HPDE6-E6E7 (cell line): ENCODE results near the gene EZH2.

Experiments
- DNase-seq: peaks from one replicate; pipeline ENCODE4 v3.0.0; 2011; ENCODE audit warnings: missing footprints; ENCODE audit errors: extremely low spot score

Gene EZH2

DNA sequence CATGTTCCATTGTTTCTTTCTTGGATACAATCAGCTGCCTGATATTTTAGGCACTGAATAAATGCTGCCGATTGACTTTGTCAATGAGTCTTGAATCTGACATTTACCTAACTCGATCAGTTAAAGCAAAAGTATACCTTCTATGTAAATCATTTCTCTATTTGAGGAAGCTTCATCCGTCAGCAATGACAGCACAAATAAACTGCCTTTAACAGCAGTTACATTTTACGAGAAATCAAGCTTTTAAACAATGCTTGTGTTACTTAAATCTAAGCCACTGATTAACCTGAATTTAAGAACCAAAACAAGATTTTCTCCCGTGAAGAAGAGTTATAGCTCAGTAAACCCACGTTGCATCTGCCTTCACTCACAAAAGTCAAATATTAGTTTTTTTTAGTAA, 114.1 kb downstream of the EZH2 start:
- DNase-seq = no peak

DNA sequence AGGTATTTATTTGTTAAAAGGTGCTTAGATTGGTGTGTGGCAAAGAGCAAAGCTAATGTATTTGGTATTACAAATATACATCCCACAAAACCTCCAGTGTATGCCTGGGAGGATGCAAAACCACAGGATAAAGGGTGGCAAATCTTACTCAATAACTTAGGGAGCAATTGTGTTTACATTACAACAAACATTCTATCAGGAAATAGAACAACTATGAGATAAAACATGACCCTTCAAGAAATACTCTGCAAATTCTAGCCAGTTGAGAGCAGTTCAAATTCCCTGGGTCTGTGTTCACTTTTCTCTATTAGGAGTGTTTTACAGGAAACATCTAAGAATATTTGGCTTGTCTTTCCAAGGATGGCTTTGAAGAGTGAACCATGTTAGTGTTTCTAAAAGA, 120.5 kb downstream of the EZH2 start:
- DNase-seq = no peak

DNA sequence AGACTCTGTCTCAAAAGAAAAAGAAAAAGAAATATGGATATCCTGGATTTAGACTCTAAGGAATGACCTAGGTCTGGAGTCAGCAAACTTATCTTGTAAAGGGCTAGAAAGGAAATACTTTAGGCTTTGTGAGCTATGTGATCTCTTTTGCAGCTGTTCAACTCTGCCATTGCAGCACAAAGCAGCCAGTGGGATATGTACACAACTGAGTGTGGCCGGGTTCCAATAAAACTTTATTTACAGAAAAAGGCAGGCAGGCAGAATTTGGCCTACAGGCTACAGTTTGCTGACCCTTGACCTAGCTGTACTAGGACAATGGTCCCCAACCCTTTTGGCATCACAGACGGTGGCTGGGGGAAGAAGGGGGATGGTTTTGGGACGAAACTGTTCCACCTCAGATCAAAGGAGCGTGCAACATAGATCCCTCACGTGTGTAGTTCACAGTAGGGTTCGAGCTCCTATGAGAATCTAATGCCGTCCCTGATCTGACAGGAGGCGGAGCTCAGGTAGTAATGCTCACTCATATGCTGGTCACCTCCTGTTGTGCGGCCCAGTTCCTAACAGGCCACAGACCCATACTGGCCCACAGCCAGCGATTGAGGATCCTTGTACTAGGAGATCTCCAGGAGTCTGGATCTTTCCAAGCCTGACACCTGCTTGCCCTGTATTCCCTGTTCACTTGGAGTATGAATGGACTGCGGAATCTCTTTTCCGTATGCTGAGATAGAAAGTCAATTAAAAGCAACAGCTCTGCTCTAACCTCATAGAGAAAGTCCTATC, 122.4 kb downstream of the EZH2 start:
- no peak for DNase-seq
